HS-5 (cell line): ENCODE results near the gene IFT122.

ENCODE experiments used
- DNase-seq: peaks from one replicate; pipeline ENCODE4 v3.0.0-alpha.2; 2012; ENCODE audit warnings: low read depth

The IFT122 gene

GRCh38 chr3:129519449-129519848 is 79.4 kb downstream of the IFT122 start:
- DNase-seq = no peak

GRCh38 chr3:129519896-129520715 is 80.1 kb downstream of the IFT122 start:
- DNase-seq = no peak

- DNase-seq = no peak
Observed at GRCh38 chr3:129520960-129521359, 80.9 kb downstream of the IFT122 start.

GRCh38 chr3:129521611-129522010 is 81.6 kb downstream of the IFT122 start:
- no peak for DNase-seq

- DNase-seq = no peak
Observed at GRCh38 chr3:129522953-129523352, 82.9 kb downstream of the IFT122 start.

GRCh38 chr3:129524081-129524480 is 84.1 kb downstream of the IFT122 start:
- DNase-seq = no peak

GRCh38 chr3:129525341-129525968 is 85.4 kb downstream of the IFT122 start:
- no peak for DNase-seq

GRCh38 chr3:129526121-129526900 is 86.3 kb downstream of the IFT122 start:
- DNase-seq = no peak

- no peak for DNase-seq
Observed at GRCh38 chr3:129527262-129527661, 87.2 kb downstream of the IFT122 start.

- DNase-seq = no peak
Observed at GRCh38 chr3:129528589-129529100, 88.6 kb downstream of the IFT122 start, which contains the start of gene RHO. Gene RHO (plus strand): TSS chr3:129528639. CDS start chr3:129528734, 95 bp downstream.

- no peak for DNase-seq
Observed at GRCh38 chr3:129529436-129530210, 89.6 kb downstream of the IFT122 start.

- DNase-seq = no peak
Observed at GRCh38 chr3:129530251-129530791, 90.3 kb downstream of the IFT122 start.

- DNase-seq = no peak
Observed at GRCh38 chr3:129530821-129531220, 90.8 kb downstream of the IFT122 start.

- DNase-seq = no peak
Observed at GRCh38 chr3:129531699-129532098, 91.7 kb downstream of the IFT122 start.

- DNase-seq = no peak
Observed at GRCh38 chr3:129532261-129532660, 92.2 kb downstream of the IFT122 start.

GRCh38 chr3:129533406-129533805 is 93.4 kb downstream of the IFT122 start:
- no peak for DNase-seq

- DNase-seq = no peak
Observed at GRCh38 chr3:129534428-129535027, 94.5 kb downstream of the IFT122 start.

GRCh38 chr3:129535075-129535474 is 95.1 kb downstream of the IFT122 start:
- no peak for DNase-seq

GRCh38 chr3:129536374-129536667 is 96.3 kb downstream of the IFT122 start:
- DNase-seq = no peak

- DNase-seq = no peak
Observed at GRCh38 chr3:129536804-129537203, 96.8 kb downstream of the IFT122 start.

- no peak for DNase-seq
Observed at GRCh38 chr3:129539206-129539605, 99.2 kb downstream of the IFT122 start.
